K562 (cell line): ENCODE data around the gene MMP23B. TPM values are rescaled to one million over a fixed set of nuclear protein-coding genes. Genes with fewer than 3 reads are reported as not detected.
A peak's percentile ranks its signal among the peaks of the same experiment; 100 is the strongest.

Source experiments
- ATF3 ChIP-seq, 2 experiments: fragments of 450-650 bp in 1 of 2; sonication (generic) in 1 of 2; formaldehyde crosslinking in 1 of 2; IDR thresholded peaks in 1 of 2; conservative IDR thresholded peaks in 1 of 2; 2 replicates each; pipeline versions ENCODE4 v1.6.1 to v1.8.1; 2016 to 2023; ENCODE audit warnings: mild to moderate bottlenecking in 2 of 2, moderate library complexity in 2 of 2, inconsistent platforms in 1 of 2, missing genetic modification reagents in 1 of 2
- BCOR ChIP-seq: fragments of 450-650 bp; IDR thresholded peaks from 2 replicates; pipeline ENCODE4 v1.6.1; 2016
- CTBP1 ChIP-seq: fragments of 450-650 bp; IDR thresholded peaks from 2 replicates; pipeline ENCODE4 v1.6.1; 2016; ENCODE audit warnings: borderline replicate concordance
- E4F1 ChIP-seq: fragments of 250-450 bp; sonication (Bioruptor Pico); IDR thresholded peaks from 2 replicates; pipeline ENCODE4 v1.5.0; 2021; ENCODE audit warnings: mild to moderate bottlenecking, borderline replicate concordance
- HLTF ChIP-seq: fragments of 450-650 bp; IDR thresholded peaks from 2 replicates; pipeline ENCODE4 v1.6.1; 2016
- HNRNPL ChIP-seq: fragments of 200-400 bp; formaldehyde crosslinking; IDR thresholded peaks from 2 replicates; pipeline ENCODE4 v1.6.1; 2017; ENCODE audit warnings: low read depth, mild to moderate bottlenecking, low read length
- MAZ ChIP-seq, 2 experiments: fragments of 450-650 bp in 1 of 2; sonication (generic) in 1 of 2; formaldehyde crosslinking; IDR thresholded peaks in 1 of 2; conservative IDR thresholded peaks in 1 of 2; 2 replicates each; pipeline versions ENCODE4 v1.4.0 to v1.5.0; 2020; ENCODE audit warnings: mild to moderate bottlenecking in 1 of 2, missing genetic modification reagents in 1 of 2
- RERE ChIP-seq: sonication (generic); formaldehyde crosslinking; IDR thresholded peaks from 2 replicates; pipeline ENCODE4 v1.8.0; 2023; ENCODE audit warnings: missing genetic modification reagents, mild to moderate bottlenecking, borderline replicate concordance
- SAP30 ChIP-seq: fragments of 200-600 bp; sonication (generic); IDR thresholded peaks from 2 replicates; pipeline ENCODE4 v1.6.1; 2012; ENCODE audit warnings: borderline replicate concordance, low read depth, mild to moderate bottlenecking, moderate library complexity, low read length, control low read depth, inconsistent platforms; ENCODE audit not compliant: insufficient read depth, poor library complexity, severe bottlenecking
- SPI1 ChIP-seq: IDR thresholded peaks from 2 replicates; pipeline ENCODE4 v1.6.1; 2011; ENCODE audit warnings: low read depth, low read length, control low read depth, borderline replicate concordance
- ZNF174 ChIP-seq: fragments of 250-450 bp; sonication (Bioruptor Pico); IDR thresholded peaks from 2 replicates; pipeline ENCODE4 v1.4.0; 2020; ENCODE audit warnings: mild to moderate bottlenecking
- polyA plus RNA-seq, 8 experiments: library from polyadenylated mRNA; depleted of rRNA in 4 of 8; stranded (reverse) in 5 of 8; unstranded in 3 of 8; fragments of >200 nt; fragmentation: Nextera tagmentation in 2 of 8; fragmentation: Illumina TruSeq in 1 of 8; extraction: Ambion mirVana in 2 of 8; extraction: Trizol in 1 of 8; gene quantifications; 2 replicates each; pipeline versions ENCODE4 v1.2.1 to v1.2.3, GENCODE V29; 2011 to 2014; ENCODE audit warnings: inconsistent platforms in 1 of 8, missing spikeins in 1 of 8
- total RNA-seq, 7 experiments: library from RNA; depleted of rRNA in 6 of 7; stranded (reverse); fragments of >200 nt in 6 of 7; fragmentation: Illumina TruSeq in 2 of 7; extraction: Trizol in 2 of 7; gene quantifications; 2 replicates each; pipeline versions ENCODE4 v1.2.1 to v1.2.3, GENCODE V29; 2011 to 2021; ENCODE audit warnings: low replicate concordance in 1 of 7

The MMP23B gene
- total and polyA plus RNA-seq, 9 of the 15 experiments (the other 6 are each of a cell fraction or from before 2014, with no cell fraction given): 0.28 to 1.2 (median 0.41) TPM; not detected in 5

- TF ChIP-seq E4F1 (CRISPR knock-in tag): no peak
- TF ChIP-seq SAP30: no peak
- TF ChIP-seq ATF3 (IDR thresholded peaks at IDR 0.05): no peak
- no peak for TF ChIP-seq ATF3 (CRISPR knock-in tag; conservative IDR thresholded peaks at IDR 0.05)
- no peak for TF ChIP-seq SPI1
- peak; percentile 77 for TF ChIP-seq BCOR
- no peak for TF ChIP-seq ZNF174 (CRISPR knock-in tag)
- TF ChIP-seq HLTF: 0 out of 2 replicates have a peak, but pooled peaks have one; percentile 26
- 0 out of 4 replicates have a peak, but pooled peaks of 1 of the 2 experiments have one; percentile 8 for TF ChIP-seq MAZ (CRISPR knock-in tag; conservative IDR thresholded peaks at IDR 0.05 in 1 of 2, IDR thresholded peaks at IDR 0.05 in 1 of 2)
- TF ChIP-seq HNRNPL: no peak
- TF ChIP-seq CTBP1: no peak
- no peak for TF ChIP-seq RERE (CRISPR knock-in tag)
These were observed 18.4 kb upstream of the MMP23B start (continued) for GRCh38 chr1:1613509-1614082.
